ENCODE data around the gene IPO5.

DNA sequence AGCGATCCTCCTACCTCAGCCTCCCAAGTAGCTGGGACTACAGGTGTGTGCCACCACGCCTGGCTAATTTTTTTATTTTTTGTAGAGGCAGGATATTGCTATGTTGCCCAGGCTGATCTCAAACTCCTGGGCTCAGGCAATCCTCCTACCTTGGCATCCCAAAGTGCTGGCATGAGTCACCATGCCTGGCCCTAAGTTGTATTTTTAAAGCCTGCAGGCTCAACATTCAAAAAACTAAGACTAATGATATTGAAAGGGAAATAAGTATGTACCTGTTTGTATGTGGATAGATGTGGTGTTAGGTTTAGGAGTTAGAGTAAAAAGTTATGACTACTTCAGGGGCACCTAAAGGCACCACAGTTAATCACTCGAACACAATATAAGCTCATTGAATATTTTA lies 5.4 kb upstream of the IPO5 start:
- TF ChIP-seq EP300 (IDR thresholded peaks at IDR 0.05; ENCODE audit: borderline replicate concordance) (no peak), RAD21 (IDR thresholded peaks at IDR 0.05; ENCODE audit: low read depth) (no peak), TAF1 (IDR thresholded peaks at IDR 0.05; ENCODE audit: low read depth) (no peak), FOXM1 (IDR thresholded peaks at IDR 0.05; ENCODE audit: borderline replicate concordance, low read depth) (no peak), NFIC (IDR thresholded peaks at IDR 0.05) (no peak), TCF12 (IDR thresholded peaks at IDR 0.05; ENCODE audit: low read depth) (no peak), CREB1 (IDR thresholded peaks at IDR 0.05; ENCODE audit: low read depth) (no peak), CEBPB (IDR thresholded peaks at IDR 0.05) (no peak), TEAD4 (IDR thresholded peaks at IDR 0.05) (no peak), YY1 (IDR thresholded peaks at IDR 0.05; ENCODE audit: low read depth) (no peak), ZBTB7A (IDR thresholded peaks at IDR 0.05; ENCODE audit: low read depth) (no peak)
- TF ChIP-seq, protein P1, sequence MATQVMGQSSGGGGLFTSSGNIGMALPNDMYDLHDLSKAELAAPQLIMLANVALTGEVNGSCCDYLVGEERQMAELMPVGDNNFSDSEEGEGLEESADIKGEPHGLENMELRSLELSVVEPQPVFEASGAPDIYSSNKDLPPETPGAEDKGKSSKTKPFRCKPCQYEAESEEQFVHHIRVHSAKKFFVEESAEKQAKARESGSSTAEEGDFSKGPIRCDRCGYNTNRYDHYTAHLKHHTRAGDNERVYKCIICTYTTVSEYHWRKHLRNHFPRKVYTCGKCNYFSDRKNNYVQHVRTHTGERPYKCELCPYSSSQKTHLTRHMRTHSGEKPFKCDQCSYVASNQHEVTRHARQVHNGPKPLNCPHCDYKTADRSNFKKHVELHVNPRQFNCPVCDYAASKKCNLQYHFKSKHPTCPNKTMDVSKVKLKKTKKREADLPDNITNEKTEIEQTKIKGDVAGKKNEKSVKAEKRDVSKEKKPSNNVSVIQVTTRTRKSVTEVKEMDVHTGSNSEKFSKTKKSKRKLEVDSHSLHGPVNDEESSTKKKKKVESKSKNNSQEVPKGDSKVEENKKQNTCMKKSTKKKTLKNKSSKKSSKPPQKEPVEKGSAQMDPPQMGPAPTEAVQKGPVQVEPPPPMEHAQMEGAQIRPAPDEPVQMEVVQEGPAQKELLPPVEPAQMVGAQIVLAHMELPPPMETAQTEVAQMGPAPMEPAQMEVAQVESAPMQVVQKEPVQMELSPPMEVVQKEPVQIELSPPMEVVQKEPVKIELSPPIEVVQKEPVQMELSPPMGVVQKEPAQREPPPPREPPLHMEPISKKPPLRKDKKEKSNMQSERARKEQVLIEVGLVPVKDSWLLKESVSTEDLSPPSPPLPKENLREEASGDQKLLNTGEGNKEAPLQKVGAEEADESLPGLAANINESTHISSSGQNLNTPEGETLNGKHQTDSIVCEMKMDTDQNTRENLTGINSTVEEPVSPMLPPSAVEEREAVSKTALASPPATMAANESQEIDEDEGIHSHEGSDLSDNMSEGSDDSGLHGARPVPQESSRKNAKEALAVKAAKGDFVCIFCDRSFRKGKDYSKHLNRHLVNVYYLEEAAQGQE (IDR thresholded peaks at IDR 0.05; ENCODE audit: low read depth) = no peak
- TF ChIP-seq, protein P2, sequence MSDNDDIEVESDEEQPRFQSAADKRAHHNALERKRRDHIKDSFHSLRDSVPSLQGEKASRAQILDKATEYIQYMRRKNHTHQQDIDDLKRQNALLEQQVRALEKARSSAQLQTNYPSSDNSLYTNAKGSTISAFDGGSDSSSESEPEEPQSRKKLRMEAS (IDR thresholded peaks at IDR 0.05) = no peak
- TF ChIP-seq, protein P3, sequence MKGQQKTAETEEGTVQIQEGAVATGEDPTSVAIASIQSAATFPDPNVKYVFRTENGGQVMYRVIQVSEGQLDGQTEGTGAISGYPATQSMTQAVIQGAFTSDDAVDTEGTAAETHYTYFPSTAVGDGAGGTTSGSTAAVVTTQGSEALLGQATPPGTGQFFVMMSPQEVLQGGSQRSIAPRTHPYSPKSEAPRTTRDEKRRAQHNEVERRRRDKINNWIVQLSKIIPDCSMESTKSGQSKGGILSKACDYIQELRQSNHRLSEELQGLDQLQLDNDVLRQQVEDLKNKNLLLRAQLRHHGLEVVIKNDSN (IDR thresholded peaks at IDR 0.05) = no peak

Measured in Ishikawa (cell line).